G401 (cell line): ENCODE data around the gene FILIP1. TPM values are rescaled to one million over a fixed set of nuclear protein-coding genes. Genes with fewer than 3 reads are reported as not detected.

Source experiments
- DNase-seq: peaks from one replicate; pipeline ENCODE4 v3.0.0-alpha.2; 2015; ENCODE audit warnings: low spot score
- in situ Hi-C: cut with HindIII; loops from 2 replicates; pipeline ENCODE4 v1.10.0; 2016; ENCODE audit warnings: low sequenced_read_pairs, mixed read lengths
- total RNA-seq: library from RNA; depleted of rRNA; stranded (reverse); fragments of >200 nt; shearing (Covaris generic); gene quantifications from 2 replicates; pipeline ENCODE4 v1.2.3, GENCODE V29; 2014; rRNA removed

The FILIP1 gene
- total RNA-seq, 1 experiment from 2014 or later, result not detected

DNA sequence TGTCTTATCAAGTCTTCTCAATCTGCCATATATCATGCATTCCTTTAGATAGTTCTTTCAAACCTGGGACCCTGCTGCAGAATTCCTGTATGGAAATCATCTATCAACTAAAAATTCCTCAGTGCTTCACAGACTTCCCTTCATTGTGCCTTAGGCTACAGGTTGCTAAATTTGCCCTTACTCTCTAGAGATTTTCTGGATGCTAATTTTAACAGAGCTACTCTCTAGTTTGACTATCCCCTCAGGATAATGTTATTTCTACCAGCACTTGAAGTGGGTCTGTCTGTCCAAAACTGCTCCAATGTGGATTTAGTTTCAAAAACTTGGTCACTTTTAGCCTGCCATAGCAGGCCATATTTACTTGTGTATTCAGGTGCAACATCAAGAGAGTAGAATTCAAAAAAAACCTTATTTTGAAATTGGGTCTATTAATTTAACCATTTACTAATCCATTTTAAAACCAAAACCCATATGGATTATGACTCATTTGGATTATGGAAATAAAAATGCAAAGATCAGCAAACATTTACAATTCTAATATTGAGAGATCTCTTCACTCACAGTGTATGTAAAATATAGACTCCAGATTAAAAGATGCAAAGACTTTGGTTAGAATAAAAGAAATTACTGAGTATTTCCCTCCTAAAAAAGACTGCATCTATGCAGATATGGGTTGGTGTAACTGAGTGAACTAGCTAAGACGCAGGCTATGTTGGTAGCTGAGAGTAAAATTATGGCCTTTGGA is 236.1 kb downstream of the FILIP1 start:
- no peak for DNase-seq
- in situ Hi-C loops, result no loop called here

DNA sequence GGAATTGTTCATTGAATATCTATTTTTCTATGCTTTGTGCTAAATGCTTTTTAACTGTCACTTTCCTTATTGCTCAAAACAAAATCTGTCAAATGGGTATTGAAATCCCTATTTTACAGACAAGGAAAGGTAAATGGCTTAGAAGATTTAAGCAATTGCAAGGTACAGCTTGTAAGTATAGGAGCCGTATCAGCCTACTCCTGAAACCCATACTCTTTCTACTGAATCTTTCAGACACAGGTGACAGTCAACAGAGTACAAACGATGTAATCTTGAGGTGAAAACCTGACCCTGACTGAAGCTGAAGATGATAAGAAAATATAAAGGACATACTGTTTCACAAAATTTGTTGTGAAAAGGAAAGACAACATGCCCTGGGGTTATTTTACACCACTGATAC is 243.0 kb downstream of the FILIP1 start:
- in situ Hi-C loops, result no loop called here
- no peak for DNase-seq

GRCh38 chr6:75249837-75250236 is 243.8 kb downstream of the FILIP1 start:
- in situ Hi-C loops, result no loop called here
- DNase-seq, result no peak

- in situ Hi-C loops, result no loop called here
- no peak for DNase-seq
These were observed 247.2 kb downstream of the FILIP1 start for GRCh38 chr6:75246386-75246785.

GRCh38 chr6:75244063-75244584 is 249.5 kb downstream of the FILIP1 start:
- in situ Hi-C loops, result no loop called here
- DNase-seq, result no peak

DNA sequence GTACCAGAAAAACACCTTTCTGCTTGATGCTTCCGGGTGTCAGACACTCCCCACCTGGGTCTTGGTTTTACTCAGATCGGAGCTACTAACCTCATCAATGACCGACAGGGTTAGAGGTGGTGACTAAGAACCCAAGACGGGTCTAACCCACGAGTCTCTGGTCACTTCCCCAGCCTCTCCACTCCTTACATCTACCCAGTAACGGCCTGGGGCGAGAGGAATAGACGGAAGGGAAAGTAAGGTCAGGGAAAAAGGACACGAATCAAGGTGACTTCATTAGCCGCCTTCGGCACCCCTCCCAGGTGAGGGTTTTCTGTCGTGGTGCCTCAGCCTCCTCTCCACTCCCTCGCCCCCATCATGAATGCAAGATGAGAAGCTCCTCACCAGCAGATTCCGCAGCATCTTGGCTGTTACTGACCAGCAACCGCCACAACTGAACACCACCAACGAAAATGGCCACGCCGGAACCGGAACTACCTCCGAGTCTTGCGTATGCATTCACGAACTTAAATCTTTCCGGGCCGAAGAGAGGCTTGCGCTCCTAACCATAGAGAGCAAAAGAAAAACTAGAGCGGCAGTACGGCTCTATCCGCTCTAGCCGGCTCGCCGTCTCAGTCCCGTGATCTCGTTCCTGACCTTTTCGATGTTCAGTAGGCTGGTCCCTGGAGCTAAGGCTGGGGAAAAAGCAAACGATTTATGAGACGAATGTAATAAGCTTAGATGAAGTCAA is 250.1 kb downstream of the FILIP1 start, which contains the start of gene COX7A2:
Gene COX7A2 (minus strand): TSS at position 469 of the 730 bp plus-strand sequence. CDS start 67 bp downstream, at position 402.
- in situ Hi-C loops, result no loop called here
- peak; percentile 98 for DNase-seq

Other genes with a start within 250 kb of the FILIP1 start
- 157 and 189 TPM in 2 replicates for gene COX7A2, start 250.0 kb downstream of the FILIP1 start, total RNA-seq
- gene TMEM30A, start 209.0 kb downstream of the FILIP1 start, total RNA-seq, result 26.7 and 44.2 TPM in 2 replicates
- gene SENP6, start 108.1 kb upstream of the FILIP1 start, total RNA-seq, result 52.4 and 72.3 TPM in 2 replicates